Left cardiac atrium (tissue), 4 donors: ENCODE data around the gene TAF11L13. TPM values are rescaled to one million over a fixed set of nuclear protein-coding genes. Genes with fewer than 3 reads are reported as not detected.

Experiments used
- ATAC-seq, 2 donors: fragments of 200-7000 bp; cut with Tn5 transposase; one replicate each; pipeline ENCODE4 v1.9.1; 2020; ENCODE audit warnings: mild to moderate bottlenecking in 2 of 2, moderate library complexity in 2 of 2
- DNase-seq: peaks from one replicate; pipeline ENCODE4 v3.0.0-alpha.2; 2020
- intact Hi-C, 2 donors: fragments of 100-400 bp; cut with DNase I; formaldehyde crosslinking; loops; one replicate each; pipeline versions ENCODE4 v1.14.1 to v1.15.1; 2022 to 2023
- total RNA-seq, 2 donors: library from RNA; stranded (reverse); fragmentation: NEBNext Ultra II Directional; extraction: Animal tissue kit (Norgen Biotek cat#: 25700); gene quantifications; one replicate each; pipeline ENCODE4 v1.2.1, GENCODE V29; 2021
- donor health status: DM: no; HTN: yes; CAD: no.
- donor health status: DM: no; HTN: yes; CAD: no; lungs with severe emphysema.
- donor health status: DM: yes; HTN: yes; CAD: no.
- donor health status: Dilated cardiomyopathy.

TAF11L13 gene
- total RNA-seq, 2 donors from 2014 or later, result not detected

DNA sequence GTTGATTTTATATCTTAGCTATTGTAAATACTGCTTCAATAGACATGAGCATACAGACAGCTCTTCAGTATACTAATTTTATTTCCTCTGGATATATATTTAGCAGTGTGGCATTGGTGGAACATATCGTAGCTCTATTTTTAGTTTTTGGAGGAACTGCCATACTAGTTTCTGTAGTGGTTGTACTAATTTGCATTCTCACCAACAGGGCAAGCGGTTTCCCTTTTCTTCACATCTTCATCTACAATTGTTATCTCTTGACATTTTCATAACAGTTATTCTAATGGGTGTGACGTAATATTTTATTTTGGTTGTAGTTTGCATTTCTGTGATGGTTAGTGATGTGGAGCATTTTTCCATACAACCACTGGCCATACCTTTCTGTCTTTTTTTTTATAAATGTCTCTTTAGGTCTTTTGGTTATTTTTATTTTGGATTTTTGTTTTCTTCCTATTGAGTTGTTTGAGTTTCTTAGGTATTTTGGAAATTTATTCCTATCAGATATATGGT, 34.9 kb downstream of the TAF11L13 start:
- ATAC-seq, result no peak
- intact Hi-C loops, result no loop called here

GRCh38 chr5:17670353-17670752, 38.5 kb downstream of the TAF11L13 start:
- DNase-seq (no peak), ATAC-seq (no peak)
- intact Hi-C loops, result no loop called here

More for the DNA sequence above, 34.9 kb downstream of the TAF11L13 start:
- DNase-seq, result no peak

GRCh38 chr5:17678751-17679324, 47.0 kb downstream of the TAF11L13 start:
- intact Hi-C loops, result no loop called here
- no peak for DNase-seq
- no peak for ATAC-seq

DNA sequence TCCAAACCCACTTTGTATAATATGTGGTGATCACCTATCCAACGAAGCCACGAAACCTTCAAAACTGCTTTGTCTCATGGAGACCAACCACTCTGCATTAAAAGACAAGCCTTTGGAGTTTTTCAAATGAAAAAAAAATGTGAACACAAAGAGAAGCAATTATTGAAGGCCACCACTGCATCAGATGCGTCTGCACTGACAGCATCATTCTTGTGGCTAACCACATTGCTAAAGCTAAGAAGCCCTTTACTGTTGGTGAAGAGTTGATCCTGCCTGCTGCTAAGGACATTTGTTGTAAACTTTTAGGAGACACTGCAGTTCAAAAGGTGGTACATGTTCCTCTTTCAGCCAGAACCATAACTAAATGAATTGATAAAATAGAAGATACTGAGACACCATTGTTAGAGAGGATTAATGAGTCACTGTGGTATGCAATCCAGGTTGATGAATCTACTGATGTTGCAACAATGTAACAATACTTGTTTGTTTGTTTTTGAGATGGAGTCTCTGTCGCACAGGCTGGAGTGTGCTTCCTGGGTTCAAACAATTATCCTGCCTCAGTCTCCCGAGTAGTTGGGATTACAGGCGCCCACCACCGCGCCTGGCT, 47.8 kb downstream of the TAF11L13 start:
- no peak for DNase-seq
- ATAC-seq, result no peak
- intact Hi-C loops, result no loop called here

DNA sequence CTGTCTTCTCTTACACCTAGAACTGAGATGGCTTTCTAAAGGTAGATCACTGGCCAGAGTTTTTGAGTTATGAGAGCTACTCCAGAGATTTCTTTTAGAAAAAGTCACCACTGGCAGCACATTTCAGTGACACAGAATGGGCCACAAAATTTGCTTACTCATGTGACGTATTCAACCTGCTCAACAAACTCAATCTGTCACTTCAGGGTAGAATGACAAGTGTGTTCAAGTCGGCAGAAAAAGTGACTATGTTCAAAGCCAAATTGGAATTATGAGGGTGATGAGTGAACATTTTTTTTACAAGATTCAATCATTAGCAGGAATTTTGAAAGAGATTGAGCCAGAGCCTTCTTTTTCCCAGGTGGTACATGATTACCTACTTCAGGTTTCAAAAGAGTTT, 48.8 kb downstream of the TAF11L13 start:
- intact Hi-C loops, result no loop called here
- DNase-seq, result no peak
- no peak for ATAC-seq

Other genes starting within 250 kb of the TAF11L13 start
- gene TAF11L2, start 133.9 kb upstream of the TAF11L13 start, total RNA-seq, result not detected
- gene TAF11L3, start 113.7 kb upstream of the TAF11L13 start, total RNA-seq, result not detected
- not detected for gene TAF11L4, start 110.3 kb upstream of the TAF11L13 start, total RNA-seq
- gene TAF11L5, start 106.9 kb upstream of the TAF11L13 start, total RNA-seq, result not detected
- not detected for gene TAF11L6, start 103.4 kb upstream of the TAF11L13 start, total RNA-seq
- gene TAF11L7, start 46.3 kb upstream of the TAF11L13 start, total RNA-seq, result not detected
- gene TAF11L8, start 41.1 kb upstream of the TAF11L13 start, total RNA-seq, result not detected
- not detected for gene TAF11L9, start 37.7 kb upstream of the TAF11L13 start, total RNA-seq
- gene TAF11L10, start 34.3 kb upstream of the TAF11L13 start, total RNA-seq, result not detected
- gene TAF11L11, start 27.9 kb upstream of the TAF11L13 start, total RNA-seq, result not detected
- gene TAF11L12, start 21.7 kb upstream of the TAF11L13 start, total RNA-seq, result not detected
- gene TAF11L14, start 2.4 kb downstream of the TAF11L13 start, total RNA-seq, result not detected